GM21381 (cell line): ENCODE measurements around the gene MAP2.
"Not testable (repeated sequence)": the region's sequence is repeated elsewhere in the genome, so short reads cannot be mapped to it uniquely, and the experiment has no call there.

ENCODE experiments used
- ATAC-seq: cut with Tn5 transposase; IDR thresholded peaks from one replicate; pipeline ENCODE4 v1.9.1; 2021; ENCODE audit warnings: mild to moderate bottlenecking, moderate library complexity; ENCODE audit not compliant: unreplicated experiment

The MAP2 gene

DNA sequence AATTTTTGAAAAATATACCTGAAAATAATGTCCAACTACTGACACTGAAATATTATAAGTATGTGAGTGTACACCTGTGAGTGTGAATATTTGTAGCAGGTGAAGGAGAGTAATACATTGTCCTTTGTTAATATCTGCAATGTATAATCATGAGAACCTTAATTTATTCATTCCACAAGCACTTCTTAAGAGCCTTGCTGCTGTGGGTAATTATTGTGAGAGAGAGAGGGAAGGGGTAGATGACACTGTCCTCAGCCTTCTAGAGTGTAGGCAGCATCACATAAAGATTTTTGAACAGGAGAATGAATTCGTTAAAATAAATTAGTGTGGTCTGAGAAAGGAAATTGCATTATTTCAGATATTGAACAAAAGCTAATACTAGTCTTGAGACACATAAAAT, 157.2 kb downstream of the MAP2 start:
- ATAC-seq = no peak

DNA sequence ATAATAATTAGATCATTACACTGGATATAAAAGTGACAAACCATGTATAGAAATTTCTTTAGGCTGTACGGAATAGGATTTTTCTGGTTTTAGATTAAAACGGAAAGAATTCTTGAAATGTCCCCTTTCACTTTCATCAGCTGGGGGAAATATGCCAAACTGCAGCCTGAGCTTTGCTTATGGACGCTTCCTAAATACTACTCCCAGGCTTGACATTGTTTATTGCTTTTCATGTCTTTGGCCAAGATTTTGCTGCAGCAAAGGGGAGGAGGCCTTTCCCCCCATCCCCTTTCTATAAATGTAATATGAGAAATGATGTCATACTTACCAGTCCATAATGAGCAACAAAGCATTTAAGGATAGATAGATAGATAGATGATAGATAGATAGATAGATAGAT, 158.4 kb downstream of the MAP2 start:
- ATAC-seq = no peak

DNA sequence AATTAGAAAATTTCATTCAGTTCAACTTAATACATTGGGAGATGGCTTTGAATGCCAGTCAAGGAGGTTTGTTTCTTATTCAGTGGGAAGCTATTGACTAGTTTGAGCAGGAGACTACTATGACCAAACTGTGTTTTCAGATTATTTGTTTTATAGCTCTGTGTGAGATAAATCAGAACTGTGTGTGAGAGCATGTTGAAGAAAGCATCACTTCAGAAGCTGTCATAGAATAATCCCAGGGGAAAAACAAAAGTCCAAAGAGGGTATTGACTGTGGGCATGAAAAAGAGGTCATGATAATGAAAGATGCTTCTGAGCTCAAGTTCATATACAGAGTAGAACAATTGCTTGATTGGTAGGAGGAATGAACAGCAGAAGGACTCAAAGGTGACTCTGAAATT, 160.6 kb downstream of the MAP2 start:
- no peak for ATAC-seq

DNA sequence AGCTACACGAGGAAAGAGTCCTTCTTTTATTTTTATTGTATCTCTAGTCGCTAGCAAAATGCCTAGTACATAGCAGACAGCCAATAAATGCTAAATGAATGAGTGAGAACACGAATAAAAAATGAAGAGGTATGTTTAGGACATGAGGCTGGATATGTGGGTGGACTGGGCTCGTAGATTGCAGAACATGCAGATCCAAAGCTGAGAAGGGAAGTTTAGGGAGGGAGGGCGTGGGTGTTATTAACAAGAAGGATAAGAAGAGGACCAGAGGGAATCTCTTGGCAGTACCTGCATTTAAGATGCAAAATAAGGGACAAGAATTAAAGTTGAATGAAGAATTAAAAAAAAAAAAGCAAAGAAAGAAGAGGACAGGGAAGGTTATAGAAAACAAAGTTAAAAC, 161.1 kb downstream of the MAP2 start:
- ATAC-seq = no peak

DNA sequence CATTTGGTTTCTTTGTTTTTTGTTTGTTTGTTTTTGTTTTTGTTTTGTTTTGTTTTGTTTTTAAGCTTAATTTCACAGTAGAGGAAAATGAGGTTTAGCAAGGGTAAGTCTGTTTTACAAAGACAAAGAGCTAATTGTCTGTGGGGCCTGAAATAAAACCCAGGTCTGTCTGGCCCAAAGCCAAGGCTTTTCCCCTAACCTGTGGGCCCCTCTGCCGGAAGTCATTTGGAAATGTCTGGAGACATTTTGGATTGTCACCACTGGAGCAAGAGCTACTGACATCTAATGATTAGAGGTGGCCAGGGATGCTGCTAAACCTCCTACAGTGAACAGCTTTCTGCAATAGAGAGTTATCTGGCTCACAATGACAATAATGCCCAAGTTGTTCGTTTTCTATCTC, 167.2 kb downstream of the MAP2 start:
- ATAC-seq = no peak

DNA sequence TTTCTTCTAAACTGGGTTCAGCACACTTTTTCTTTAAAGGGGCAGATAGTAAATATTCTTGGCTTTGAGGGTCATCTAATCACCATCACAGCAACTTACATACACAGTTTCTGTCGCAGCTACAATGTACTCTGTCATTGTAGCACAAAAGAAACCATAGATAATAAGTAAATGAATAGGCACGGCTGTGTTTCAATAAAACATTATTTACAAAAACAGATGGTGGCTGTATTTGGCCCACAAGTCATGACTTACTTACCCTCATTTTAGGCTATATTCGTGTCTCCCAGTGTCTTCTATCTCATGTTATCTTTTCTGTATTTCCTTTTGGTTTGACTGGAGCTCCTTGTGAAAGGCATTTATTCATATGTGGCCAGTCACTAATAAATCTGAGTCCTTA, 168.3 kb downstream of the MAP2 start:
- no peak for ATAC-seq

DNA sequence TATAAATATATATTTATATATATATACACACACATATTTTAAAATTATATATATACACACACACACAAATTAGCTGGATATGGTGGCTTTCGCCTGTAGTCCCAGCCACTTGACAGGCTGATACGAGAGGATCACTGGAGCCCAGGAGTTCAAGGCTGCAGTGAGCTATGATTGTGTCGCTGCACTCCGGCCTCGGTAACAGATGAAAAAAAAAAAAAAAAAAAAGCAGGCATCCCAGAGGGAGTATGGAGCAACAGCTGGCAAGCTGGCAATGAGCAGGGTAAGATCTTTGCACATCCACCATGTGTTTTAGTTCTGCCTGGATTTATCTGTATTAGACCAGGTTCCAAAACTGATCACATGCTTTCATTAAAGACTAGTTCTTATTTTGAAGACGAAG, 170.1 kb downstream of the MAP2 start:
- no peak for ATAC-seq

DNA sequence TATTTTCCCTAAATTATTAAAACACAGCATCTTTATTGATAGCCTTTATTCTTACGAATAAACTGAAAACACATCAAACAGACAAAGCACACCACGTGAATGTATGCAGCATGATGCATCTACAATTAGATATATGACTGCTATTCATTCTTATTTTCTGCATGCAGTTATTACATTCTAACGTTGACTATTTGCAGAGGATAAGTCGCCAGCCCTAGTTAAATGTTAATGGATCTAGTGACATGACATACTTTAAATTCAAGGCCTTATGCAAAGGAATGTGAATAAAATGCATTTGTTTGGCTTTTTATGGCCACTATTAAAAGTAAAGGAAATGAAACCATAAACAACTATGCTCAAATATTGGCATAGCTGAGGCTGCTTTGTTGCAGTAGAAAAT, 172.4 kb downstream of the MAP2 start:
- no peak for ATAC-seq

DNA sequence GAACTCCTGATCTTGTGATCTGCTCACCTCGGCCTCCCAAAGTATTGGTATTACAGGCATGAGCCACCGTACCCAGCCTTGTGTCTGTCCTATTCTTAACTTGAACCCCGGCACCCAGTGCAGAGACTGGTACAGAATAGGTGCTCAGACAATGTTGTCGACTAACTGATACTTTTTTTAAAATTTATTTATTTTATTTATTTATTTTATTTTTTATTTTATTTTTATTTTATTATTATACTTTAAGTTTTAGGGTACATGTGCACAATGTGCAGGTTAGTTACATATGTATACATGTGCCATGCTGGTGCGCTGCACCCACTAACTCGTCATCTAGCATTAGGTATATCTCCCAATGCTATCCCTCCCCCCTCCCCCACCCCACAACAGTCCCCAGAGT, 174.4 kb downstream of the MAP2 start:
- ATAC-seq = not testable (repeated sequence)

DNA sequence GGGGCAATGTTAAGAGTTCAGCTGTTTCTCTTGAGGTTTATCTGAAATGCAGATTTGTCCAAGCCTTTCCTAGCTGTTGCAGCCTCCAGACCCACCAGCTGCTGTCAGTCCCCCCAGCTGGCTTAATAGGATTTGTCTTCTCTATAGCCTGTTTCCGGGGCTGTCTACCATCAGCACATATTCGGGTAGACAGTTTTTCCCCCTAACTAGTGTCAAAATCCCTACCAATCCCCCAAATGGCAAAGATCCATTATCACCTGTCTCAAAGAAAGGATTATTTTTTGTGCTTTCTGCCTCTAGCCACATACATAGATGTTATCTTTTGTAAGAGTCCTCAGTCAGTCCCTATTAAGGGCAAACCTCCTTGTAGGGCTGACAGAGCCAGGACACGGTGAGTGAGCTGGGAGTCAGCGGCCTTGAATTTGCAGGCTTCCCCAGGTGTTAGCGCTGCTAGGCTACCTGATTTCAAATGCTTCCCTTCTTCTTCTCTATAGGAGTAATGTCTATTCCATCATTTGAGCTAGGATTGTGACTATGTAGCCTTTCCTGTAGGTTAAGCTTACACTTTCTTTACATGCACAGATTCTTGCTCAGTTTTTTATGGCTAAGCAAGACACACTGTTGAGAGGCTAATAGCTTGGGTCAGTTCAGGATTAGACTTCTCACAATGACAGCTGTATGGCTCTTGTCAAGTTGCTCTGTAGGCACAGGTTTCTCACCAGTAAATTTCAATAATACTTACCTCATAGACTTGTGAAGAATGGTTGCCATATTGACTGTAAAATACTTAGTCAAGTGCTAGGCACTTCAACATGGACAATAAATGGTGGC, 176.7 kb downstream of the MAP2 start:
- no peak for ATAC-seq

DNA sequence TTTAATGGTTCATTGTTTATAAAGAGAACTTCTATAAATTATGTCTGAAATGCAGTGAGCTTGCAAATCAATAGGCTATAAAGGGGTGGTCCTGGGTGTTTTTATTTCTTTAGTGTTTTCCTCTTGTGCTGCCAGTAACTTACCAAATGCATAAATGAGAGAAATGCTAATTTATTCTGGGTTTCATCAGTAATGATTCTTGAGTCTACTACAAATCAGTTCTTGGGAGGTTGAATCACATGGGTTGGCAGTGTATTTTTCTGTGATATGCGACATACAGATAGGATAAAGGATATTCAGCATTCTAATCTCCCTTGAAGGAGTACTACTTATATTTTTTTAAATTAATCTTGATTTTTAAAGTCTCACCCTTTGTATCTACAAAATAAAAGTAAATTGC, 177.7 kb downstream of the MAP2 start:
- no peak for ATAC-seq

DNA sequence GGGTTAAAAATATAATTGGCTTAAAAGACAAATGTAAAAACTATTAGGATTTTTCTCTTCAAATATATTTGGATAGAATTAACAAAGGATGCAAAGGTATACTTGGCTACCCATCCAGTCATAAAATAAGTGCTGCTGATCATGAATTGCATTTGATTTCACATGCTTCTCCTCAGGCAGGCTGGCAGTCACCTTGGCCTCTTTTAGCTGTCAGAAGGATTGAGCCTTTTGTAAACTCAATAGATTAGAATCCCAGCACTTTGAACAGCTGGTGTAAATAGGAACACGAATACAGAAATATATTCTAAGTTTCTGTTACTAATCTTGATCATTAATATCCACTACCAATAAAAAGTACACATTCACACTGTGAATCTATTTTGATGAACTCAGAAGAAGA, 178.4 kb downstream of the MAP2 start:
- ATAC-seq = no peak

DNA sequence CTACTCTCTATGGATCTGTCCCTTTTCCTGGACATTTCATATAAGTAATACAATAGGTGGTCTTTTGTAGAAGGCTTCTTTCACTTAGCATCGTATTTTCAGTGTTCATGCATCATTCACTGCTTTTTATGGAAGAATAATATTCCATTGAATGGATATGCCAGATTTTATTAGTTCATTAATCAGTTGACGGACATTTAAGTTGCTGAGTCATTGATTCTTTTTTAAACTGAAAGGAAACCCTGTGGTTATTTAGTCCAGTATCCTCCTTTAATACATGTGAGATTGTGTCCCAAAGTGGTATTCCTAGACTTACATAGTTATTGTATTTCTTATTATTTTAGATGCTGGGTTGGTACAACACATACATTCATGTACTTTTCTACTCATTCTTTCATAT, 185.7 kb downstream of the MAP2 start:
- no peak for ATAC-seq

DNA sequence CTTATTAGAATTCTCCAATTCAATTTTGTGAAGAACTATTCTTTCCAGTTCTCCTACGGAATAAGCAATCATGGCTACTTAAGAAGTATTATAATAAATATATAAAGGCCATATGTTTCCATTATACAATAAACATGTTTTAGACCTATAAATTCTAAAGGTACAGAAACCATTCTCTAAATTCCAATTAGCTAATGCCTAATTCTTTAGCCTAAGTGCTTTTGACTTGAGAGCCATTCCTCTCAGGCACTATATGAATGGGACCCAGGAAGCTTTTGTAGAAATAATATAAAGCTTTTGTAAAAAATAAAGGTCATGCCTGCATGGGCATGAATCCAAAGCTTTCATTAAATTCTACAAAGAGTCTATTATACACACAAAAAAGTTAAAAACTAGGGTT, 186.8 kb downstream of the MAP2 start:
- ATAC-seq = no peak

DNA sequence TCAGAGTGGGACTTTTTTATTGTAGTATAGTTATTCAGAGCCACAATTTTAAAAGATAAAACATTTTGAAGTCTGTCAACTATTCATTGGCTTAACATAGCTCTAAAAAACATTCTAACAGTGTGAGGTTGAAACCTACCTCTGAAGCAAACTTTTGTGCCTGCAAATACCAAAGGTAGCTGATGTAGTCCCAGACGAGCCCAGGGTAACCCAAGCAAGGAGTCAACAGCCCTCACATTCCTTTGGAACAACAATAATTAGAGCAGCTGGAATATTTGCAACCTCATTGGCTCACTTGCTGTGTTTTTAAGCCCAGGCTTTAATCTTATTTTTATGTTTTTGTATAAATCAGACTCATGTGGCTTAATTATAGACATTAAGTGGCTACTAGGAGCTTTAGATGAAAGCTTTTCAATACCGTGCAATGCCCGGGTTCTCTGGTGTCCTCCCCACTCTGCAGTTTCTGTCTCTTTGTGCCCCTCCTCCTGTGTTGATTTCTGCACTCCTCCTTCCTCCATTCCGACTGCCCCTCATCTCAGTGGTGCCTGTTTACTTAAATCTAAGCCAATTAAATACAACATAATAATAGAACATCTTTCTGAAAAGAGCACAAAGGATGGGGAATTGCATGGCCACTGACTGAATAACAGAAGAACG, 189.9 kb downstream of the MAP2 start:
- no peak for ATAC-seq

DNA sequence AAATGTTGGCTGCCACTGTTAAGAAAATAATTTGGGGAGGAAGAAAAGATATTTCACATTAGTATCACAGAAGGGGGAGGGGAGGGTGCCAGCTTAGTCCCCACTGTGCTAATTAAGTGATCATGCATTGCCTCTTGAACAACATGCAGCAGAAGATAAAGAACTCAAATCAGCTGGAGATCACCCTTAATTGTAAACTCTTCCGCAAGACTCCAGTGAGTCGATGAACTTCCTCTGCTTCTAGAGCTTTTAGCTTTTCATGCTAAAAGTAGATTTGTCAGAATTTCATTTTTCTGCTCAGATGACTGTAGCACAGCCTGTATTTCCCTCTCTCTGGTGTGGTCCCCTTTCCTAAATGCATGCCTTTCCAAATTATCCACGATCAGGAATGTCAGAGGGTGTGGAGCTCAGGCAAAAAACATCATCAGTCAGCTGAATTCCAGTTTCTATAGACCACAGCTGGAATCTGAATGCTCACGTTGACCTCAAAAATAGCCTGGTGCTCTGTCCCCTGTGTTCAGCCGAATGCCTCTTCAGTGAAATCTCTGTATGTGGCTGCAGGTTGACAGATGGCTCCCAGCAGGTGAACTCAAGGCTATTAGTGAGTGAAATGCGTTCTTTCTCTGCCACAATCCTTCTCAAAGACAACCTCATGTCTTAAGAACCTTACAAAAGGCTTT, 191.0 kb downstream of the MAP2 start:
- ATAC-seq = no peak

DNA sequence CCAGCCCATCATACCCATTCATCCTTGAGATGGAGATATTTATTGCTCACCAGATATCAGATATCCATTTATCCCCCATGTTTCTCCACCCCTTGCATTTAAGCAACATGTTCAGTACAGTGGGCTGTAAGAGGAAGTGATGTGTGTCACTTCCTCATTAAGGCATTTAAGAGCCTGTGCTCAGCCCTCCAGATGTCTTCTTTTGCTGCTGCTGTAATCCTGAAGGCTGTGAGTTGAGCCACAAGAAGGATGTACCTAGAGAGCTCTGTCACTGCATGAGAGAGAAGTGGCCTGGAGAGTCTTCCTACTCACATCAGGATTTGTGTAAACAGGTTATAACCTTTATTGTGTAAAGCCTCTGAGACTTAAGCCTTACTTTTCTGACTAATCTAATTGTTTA, 195.9 kb downstream of the MAP2 start:
- ATAC-seq = no peak

DNA sequence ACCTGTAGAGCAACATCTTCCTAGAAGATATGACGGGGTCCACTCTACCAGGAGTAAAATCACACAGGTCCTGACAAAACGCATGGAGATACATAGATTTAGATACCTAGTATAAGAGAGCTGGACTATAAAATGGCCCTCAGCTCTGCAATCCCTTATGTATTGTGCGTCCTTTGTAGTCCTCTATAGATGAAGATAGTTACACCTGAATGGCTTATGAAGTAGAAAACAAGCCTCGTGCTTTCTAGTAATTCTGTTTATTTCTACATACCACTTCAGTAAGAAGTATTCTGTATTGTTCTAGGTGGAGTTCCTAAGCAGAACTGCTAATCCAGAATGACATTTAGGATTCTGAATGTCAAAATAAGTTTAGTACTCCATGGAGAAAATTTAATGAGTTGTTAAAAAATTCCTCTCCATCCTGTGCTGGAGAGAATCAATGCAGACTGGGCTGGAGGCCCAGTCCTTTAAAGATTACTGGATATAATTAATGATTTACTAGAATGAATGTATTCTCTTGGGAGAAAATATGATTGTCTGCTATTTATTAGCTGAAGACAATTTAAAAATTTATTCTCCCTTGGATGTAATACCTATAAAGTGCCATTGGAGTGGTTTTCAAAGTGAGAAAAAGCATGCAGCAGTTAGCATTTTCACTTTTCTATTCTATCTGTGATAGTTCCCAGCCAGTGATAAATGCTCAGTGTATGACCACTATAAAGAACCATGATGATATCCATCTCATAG, 200.5 kb downstream of the MAP2 start:
- ATAC-seq = no peak

DNA sequence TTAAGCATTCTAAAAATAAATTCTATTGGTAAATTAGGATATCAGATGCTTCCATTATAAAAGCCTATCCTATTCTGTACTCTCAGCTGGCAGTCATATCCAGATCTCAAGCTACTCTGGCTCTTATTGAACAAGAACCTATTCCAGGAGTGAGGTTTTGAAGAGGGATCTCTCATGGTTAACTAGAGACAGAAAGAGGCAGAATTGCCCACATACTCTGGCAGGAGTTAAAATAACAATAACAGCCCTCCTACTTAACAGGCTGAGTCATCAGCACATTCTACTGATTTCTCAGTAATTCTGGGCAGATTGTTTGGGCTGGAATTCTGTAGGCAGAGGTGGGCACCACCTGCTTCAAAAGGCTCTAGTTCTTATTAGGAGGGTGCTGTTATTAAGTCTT, 205.8 kb downstream of the MAP2 start:
- ATAC-seq = no peak

DNA sequence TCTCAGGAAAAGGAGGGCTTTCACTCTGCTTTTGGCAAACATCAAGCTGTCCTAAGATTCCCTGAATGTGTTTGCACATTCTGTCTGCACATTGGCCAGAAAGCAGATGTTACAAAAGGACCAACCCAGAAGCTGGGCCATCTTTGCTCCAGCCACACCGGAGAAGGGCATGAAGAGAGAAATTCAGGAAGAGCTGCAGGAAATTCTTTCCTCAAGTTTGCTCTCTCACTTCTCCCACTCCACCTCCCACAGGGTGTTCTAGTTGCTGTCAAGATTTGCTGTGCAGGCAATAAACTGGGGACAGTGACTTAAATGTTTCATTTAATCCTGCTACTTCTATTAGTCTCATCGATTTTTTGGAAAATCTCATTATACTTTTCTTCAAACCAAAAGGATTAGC, 210.1 kb downstream of the MAP2 start:
- ATAC-seq = no peak

DNA sequence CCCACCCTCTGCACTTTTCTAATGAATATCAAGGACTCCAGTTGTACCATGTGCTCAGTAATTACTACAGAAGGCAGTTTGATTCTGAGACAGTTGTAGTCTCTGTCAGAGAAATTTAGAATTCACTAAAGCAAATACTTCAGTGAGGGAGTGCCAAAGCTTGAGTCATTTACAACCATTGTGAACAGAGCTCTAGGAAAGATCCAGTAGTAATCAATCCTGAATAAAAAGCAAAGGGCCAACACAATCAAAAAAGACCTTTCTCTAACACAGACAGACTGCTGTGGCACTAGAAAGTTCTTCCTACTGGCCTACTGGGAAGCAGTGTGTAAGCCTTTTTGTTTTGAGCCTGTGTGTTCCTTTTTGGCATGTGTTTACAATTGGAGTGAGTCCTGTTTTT, 212.2 kb downstream of the MAP2 start:
- no peak for ATAC-seq
